GM18867 (cell line): ENCODE data around the gene NME4.
"Not testable (repeated sequence)": the region's sequence is repeated elsewhere in the genome, so short reads cannot be mapped to it uniquely, and the experiment has no call there.

Experiments used
- ATAC-seq: cut with Tn5 transposase; IDR thresholded peaks from one replicate; pipeline ENCODE4 v1.9.1; 2021; ENCODE audit warnings: mild to moderate bottlenecking, moderate library complexity; ENCODE audit not compliant: unreplicated experiment

Gene NME4

DNA sequence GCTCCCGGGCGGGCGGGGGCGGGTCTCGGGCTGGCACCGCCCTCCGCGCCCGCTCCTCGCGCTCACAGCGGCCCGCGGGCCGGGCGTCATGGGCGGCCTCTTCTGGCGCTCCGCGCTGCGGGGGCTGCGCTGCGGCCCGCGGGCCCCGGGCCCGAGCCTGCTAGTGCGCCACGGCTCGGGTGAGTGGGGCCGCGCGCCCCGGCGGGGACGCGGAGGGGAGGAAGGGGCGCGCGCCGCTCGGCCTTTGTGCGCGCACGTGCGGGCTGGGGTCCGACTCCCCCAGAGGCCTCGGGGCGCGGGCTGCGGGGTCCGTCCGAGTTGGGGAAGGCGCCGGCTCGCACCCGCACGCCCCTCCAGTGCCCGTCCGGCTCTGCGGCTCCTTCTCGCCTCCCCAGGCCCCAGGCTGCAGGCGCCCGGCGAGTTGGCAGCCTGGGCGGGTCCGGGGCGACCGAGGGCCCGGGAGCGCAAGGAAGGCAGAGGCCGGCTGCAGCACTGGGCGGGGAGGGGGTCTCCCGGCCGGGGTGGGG lies at the start of gene NME4:
Gene NME4 (plus strand): TSS at position 65 of the 527 bp plus-strand sequence. CDS start 24 bp downstream, at position 89.
- ATAC-seq, result no peak

GRCh38 chr16:347203-347602 lies 49.8 kb upstream of the NME4 start:
- ATAC-seq, result no peak

DNA sequence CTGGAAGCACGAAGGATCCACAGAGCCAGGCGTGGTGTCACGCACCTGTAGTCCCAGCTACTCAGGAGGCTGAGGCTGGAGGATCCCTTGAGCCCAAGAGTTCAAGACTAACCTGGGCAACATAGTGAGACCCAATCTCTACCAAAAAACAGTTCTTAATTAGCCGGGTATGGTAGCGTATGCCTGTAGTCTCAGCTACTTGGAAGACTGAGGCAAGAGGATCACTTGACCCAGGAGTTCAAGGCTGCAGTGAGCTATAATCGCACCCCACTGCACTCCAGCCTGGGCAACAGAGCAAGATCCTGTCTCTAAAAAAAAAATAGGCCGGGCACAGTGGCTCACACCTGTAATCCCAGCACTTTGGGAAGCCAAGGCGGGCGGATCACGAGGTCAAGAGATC lies 48.5 kb upstream of the NME4 start:
- not testable (repeated sequence) for ATAC-seq

DNA sequence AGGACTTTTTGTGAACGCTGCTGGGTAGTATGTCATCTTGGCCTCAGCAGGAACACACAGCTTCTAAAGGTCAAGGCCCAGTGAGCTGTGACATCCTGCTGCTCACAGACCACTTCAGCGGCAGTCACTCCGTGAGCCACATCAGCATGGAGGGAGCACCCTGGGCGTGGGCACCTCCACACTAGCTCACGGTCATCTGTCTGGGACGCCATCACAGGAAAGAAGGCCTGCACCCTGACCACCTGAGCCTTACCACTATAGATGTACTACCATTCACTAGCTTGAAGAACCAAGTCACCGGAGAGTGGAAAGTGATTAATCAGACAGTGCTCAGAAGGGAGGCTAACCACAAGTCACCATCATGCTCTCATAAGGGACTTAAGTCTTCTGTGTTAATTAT lies 47.8 kb upstream of the NME4 start:
- ATAC-seq, result no peak

- no peak for ATAC-seq
Measured at GRCh38 chr16:350203-350602, 46.8 kb upstream of the NME4 start.

GRCh38 chr16:351804-352520 lies 45.0 kb upstream of the NME4 start:
- ATAC-seq, result peak; percentile 27

DNA sequence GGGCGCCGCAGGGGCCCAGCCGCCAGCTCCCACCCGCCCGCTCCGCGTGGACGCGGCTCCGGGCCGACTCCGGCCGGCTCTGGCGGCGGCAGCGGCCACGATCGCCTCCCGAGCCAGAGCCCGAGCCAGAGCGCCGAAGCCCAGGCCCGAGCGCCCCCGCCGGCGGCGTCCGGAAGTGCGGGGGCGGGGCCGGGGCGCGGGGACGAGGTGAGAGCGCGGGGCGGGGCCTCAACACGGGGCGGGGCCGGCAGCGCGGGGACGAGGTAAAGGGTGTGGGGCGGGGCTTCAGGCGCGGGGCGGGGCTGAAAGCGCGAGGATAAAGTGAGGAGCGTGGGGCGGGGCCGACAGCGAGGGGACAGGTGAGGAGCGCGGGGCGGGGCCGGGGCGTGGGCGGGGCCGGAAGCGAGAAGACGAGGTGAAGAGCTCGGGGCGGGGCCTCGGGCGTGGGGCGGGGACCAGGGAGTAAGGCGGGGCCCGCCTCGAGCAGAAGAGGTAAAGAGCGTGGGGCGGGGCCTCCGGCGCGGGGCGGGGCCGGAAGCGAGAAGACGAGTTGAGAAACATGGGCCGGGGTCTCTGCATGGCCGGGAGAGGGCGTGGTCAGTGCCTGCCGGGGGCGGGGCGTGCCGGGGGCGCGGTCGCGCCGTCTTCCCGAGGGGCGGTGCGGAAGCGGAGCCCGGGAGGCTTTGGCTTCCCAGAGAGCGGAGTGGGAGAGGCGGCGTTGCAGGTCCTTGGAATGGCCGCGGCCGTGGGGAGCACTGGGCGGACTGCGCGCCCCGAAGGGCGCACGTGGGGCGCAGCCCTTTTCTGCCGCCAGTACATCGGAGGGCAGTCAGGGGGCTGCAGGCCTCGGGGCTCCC lies 44.2 kb upstream of the NME4 start, which contains the start of gene AXIN1:
Gene AXIN1 (minus strand): TSS at position 177 of the 857 bp plus-strand sequence. CDS start 5,698 bp downstream, outside the sequence.
- peak; percentile 63 for ATAC-seq

GRCh38 chr16:353404-354290 lies 43.4 kb upstream of the NME4 start:
- no peak for ATAC-seq

DNA sequence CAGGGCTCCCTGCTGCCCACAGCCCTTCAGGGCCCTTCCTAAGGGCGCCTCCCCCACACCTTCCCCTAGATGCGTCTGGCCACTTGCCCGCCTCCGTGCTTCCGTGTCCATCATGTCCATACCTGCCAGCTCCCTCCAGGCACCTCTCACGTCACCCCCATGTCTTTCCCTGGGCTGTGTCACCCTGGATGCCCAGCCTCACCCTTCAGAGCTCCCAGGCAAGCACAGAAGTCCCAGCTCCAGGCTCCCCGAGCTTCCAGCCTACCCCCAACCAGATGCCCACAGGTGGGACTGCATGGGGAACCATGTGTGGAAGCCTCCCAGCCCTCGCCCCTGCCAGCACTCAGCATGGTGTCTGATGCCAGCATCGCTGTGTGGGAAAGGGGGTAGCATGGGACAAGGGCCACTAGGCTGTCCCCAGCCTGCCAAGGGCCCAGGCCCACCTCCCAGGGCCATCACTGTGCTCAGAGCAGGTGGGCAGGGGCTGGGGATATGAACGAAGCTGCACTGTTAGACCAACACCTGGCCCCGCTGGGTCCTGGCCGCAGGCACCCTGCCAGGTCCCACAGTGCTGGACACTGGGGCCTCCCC lies 42.6 kb upstream of the NME4 start:
- ATAC-seq, result no peak

DNA sequence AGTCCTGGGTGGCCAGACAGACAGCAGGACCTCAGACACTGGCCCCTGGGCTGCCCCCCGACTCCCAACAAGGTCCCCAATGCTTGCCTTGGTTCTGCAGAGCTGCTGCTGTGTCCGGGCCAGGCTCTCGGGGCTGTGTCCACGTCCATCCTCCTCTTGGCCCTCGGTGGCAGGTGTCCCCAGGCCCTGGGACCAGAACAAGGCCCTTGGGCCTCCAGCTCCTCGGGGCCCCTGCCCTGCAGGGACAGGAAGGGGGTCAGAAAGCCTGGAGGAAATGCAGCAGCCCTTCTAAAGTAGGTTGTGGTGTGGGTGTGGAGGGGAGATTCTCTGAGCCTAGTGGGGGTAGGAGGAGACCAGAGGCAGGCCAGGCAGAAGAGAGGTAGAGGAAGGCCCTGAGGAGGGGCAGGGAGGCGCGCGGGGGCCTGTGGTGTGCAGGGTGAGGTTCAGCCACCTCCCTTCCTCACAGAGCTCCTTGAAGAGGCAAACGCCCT lies 42.0 kb upstream of the NME4 start:
- ATAC-seq, result no peak

GRCh38 chr16:356741-357140 lies 40.3 kb upstream of the NME4 start:
- ATAC-seq, result no peak

GRCh38 chr16:359067-359763 lies 37.8 kb upstream of the NME4 start:
- no peak for ATAC-seq

GRCh38 chr16:359871-360697 lies 36.9 kb upstream of the NME4 start:
- ATAC-seq, result no peak

- ATAC-seq, result no peak
Measured at GRCh38 chr16:360698-361336, 36.2 kb upstream of the NME4 start.

DNA sequence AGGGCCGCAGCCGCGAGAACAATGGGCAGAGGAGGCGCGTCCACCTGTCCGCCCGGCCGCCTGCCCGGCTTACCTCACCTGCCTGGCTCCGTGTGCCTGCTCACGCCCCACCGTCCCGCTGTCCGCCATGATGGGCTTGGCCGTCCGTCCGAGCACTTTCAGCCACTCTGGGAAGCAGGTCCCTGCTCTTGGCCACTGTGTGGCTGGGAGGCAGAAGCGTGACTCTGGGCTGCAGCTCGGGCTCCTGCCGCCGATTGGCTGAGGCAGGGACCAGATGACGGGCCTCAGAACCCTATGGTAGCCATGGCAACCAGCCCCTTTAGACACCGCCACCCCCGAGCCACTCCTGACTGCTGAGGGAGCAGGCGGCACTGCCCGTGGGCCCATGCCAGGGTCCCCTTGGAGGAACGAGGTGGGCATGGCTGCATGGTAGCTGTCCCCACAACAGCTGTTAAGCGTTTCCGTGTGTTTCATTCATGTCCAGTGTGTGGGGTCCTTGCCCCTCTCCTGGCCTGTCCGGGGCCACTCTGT lies 35.6 kb upstream of the NME4 start:
- ATAC-seq, result no peak

GRCh38 chr16:361872-362701 lies 34.9 kb upstream of the NME4 start:
- ATAC-seq, result peak; percentile 48

GRCh38 chr16:362702-362999 lies 34.3 kb upstream of the NME4 start:
- ATAC-seq, result not testable (repeated sequence)
